Ovary (tissue), 3 donors: Measurements from ENCODE around the gene RPL22L1.

Experiments used
- EP300 ChIP-seq: sonication (generic); formaldehyde crosslinking; IDR thresholded peaks from one replicate; pipeline ENCODE4 v1.6.1; 2017; ENCODE audit warnings: antibody characterized with exemption
- POLR2A ChIP-seq: fragments of 450-650 bp; IDR thresholded peaks from one replicate; pipeline ENCODE4 v1.6.1; 2017; ENCODE audit warnings: antibody characterized with exemption, mild to moderate bottlenecking, moderate library complexity
- TF ChIP-seq, protein P1 (sequence below), 3 donors: fragments of 450-650 bp in 2 of 3; fragments of 200-600 bp in 1 of 3; IDR thresholded peaks; one replicate each; pipeline versions ENCODE4 v1.5.1 to v1.8.0; 2016 to 2022; ENCODE audit warnings: antibody characterized with exemption in 3 of 3, mild to moderate bottlenecking in 1 of 3
- donor health status: DM: no; HTN: no; CAD: no.

DNA sequence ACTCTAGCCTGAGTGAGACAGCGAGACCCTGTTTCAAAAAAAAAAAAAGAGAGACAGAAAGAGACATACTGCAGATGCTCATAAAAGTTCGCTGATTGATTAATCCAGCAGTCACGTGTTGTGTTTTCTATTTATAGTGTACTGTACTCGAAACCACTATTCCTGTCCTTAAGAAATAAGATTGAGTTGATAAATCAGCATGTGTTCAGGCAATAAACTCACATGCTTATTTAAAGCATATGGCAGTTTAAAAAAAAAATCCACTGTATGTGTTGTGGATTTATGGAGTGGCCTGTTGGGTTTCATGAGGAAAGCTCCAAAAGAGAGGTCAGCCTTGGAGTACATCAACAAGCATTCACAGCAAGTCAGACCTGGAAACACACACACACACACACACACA, 17.7 kb downstream of the RPL22L1 start:
- TF ChIP-seq POLR2A: no peak
- TF ChIP-seq, protein P1, sequence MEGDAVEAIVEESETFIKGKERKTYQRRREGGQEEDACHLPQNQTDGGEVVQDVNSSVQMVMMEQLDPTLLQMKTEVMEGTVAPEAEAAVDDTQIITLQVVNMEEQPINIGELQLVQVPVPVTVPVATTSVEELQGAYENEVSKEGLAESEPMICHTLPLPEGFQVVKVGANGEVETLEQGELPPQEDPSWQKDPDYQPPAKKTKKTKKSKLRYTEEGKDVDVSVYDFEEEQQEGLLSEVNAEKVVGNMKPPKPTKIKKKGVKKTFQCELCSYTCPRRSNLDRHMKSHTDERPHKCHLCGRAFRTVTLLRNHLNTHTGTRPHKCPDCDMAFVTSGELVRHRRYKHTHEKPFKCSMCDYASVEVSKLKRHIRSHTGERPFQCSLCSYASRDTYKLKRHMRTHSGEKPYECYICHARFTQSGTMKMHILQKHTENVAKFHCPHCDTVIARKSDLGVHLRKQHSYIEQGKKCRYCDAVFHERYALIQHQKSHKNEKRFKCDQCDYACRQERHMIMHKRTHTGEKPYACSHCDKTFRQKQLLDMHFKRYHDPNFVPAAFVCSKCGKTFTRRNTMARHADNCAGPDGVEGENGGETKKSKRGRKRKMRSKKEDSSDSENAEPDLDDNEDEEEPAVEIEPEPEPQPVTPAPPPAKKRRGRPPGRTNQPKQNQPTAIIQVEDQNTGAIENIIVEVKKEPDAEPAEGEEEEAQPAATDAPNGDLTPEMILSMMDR (IDR thresholded peaks at IDR 0.05): no peak
- TF ChIP-seq EP300: no peak
